Measurements from ENCODE around the gene WDR90. TPM values are rescaled to one million over a fixed set of nuclear protein-coding genes. Genes with fewer than 3 reads are reported as not detected.

The WDR90 gene
- total and polyA plus RNA-seq, 2 donors from 2014 or later, result 10.6 to 51.6 TPM

DNA sequence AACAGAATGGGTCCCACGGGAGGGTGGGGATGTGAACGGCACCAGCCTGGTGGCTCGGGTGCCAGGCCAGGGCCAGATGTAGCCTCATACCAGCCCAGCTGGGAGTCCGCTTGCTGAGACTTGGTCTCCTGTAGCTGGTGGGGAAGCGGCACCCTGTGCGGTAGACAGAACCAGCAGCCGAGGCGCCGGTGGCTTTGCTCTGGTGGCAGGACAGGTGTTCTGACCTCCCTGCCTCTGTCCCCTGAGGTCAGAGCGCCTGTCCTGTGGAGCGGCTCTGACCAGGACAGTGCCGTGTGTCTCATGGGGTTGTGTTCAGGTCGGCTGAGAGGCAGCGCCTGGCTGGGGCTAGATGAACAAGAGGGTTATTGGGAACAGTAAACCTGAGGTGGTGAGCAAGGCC, 39.2 kb upstream of the WDR90 start:
- TF ChIP-seq, protein P1, sequence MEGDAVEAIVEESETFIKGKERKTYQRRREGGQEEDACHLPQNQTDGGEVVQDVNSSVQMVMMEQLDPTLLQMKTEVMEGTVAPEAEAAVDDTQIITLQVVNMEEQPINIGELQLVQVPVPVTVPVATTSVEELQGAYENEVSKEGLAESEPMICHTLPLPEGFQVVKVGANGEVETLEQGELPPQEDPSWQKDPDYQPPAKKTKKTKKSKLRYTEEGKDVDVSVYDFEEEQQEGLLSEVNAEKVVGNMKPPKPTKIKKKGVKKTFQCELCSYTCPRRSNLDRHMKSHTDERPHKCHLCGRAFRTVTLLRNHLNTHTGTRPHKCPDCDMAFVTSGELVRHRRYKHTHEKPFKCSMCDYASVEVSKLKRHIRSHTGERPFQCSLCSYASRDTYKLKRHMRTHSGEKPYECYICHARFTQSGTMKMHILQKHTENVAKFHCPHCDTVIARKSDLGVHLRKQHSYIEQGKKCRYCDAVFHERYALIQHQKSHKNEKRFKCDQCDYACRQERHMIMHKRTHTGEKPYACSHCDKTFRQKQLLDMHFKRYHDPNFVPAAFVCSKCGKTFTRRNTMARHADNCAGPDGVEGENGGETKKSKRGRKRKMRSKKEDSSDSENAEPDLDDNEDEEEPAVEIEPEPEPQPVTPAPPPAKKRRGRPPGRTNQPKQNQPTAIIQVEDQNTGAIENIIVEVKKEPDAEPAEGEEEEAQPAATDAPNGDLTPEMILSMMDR (IDR thresholded peaks at IDR 0.05; ENCODE audit: borderline replicate concordance, extremely low read depth, insufficient read depth), result no peak
- DNase-seq (no peak), FAIRE-seq (no peak)
- Histone ChIP-seq H3K4me3 (ENCODE audit: low read length in 3 of 3) (no peak overlapping the region), H3K9ac (ENCODE audit: low read length in 3 of 3) (no peak overlapping the region), H3K4me1 (ENCODE audit: control insufficient read depth in 2 of 3, insufficient read depth in 2 of 3, low read depth in 1 of 3, low read length in 3 of 3) (peaks cover 0 to 5% (median 0%) of the 10 kb centered on the region in 3 donors), H3K9me3 (ENCODE audit: control insufficient read depth in 2 of 3, insufficient read depth in 1 of 3, low read length in 3 of 3) (peaks cover 0 to 3% (median 0%) of the 10 kb centered on the region in 3 donors), H3K27me3 (ENCODE audit: control insufficient read depth, insufficient read depth, low read length) (no peaks in the 10 kb centered on the region), H3K27ac (ENCODE audit: low read depth in 2 of 2, low read length in 2 of 2) (no peak overlapping the region), H3K36me3 (ENCODE audit: control insufficient read depth in 2 of 3, insufficient read depth in 3 of 3, low read length in 3 of 3) (peaks cover 0 to 5% (median 4%) of the 10 kb centered on the region in 3 donors)
- intact Hi-C loops (cut with DNase I), result no loop called here

DNA sequence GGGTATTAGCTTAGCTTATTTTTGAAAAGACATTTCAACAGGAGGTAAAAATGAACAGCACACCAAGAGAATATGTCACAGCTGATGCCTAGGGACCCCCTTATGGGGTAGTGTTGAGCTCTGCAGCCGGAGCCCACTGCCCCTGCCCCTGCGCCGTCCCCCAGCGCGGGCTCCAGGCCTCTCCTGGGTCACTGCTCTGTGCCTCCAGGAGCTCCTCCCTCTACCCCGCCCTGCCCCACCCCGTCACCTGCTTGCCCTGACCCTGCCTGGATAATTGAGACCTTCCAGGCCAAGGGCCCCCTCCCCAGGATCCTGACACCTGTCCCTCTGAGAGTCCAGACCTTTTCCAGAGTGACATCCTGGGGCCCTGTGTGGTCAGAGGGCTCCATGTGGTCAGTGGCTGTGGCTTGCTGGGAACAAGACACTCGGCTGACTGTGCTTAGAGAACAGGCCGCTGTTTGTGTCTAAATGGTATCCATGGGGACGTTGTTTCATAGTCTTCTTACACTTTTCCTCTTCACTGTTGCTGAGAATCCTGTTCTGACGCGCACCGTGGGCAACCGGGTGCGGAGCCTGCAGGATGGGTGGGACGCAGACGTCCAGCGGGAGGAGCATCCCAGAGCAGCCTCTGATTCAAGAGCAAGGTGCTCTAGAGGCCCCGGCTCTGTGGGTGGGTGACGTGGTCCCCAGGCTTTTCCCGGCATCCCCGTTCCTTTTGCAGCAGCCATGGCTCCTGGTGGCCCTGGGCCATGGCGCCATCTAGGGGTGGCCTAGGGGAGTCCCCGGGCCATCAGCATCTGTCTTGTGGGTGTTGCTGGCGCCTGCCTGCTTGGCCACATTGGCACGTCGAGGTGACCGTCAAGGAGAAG, 38.4 kb upstream of the WDR90 start:
- peak overlapping the region in 1 of 2 donors; percentile 14 for H3K27ac ChIP-seq (ENCODE audit: low read depth in 2 of 2, low read length in 2 of 2)
- no peaks in the 10 kb centered on the region for H3K9me3 ChIP-seq (ENCODE audit: control insufficient read depth in 2 of 3, insufficient read depth in 1 of 3, low read length in 3 of 3)
- H3K4me1 ChIP-seq (ENCODE audit: control insufficient read depth in 2 of 3, insufficient read depth in 2 of 3, low read depth in 1 of 3, low read length in 3 of 3), result peaks cover 0 to 5% (median 0%) of the 10 kb centered on the region in 3 donors
- DNase-seq (peak in 3 of 5 donors; percentile 60 to 86 (median 61)), FAIRE-seq (no peak)
- TF ChIP-seq, protein P1 (IDR thresholded peaks at IDR 0.05; ENCODE audit: borderline replicate concordance, extremely low read depth, insufficient read depth), result peak; percentile 75
- no peak overlapping the region for H3K4me3 ChIP-seq (ENCODE audit: low read length in 3 of 3)
- no peaks in the 10 kb centered on the region for H3K27me3 ChIP-seq (ENCODE audit: control insufficient read depth, insufficient read depth, low read length)
- H3K36me3 ChIP-seq (ENCODE audit: control insufficient read depth in 2 of 3, insufficient read depth in 3 of 3, low read length in 3 of 3), result peaks cover 0 to 5% (median 4%) of the 10 kb centered on the region in 3 donors
- no peak overlapping the region for H3K9ac ChIP-seq (ENCODE audit: low read length in 3 of 3)
- intact Hi-C loops (cut with DNase I), result no loop called here

DNA sequence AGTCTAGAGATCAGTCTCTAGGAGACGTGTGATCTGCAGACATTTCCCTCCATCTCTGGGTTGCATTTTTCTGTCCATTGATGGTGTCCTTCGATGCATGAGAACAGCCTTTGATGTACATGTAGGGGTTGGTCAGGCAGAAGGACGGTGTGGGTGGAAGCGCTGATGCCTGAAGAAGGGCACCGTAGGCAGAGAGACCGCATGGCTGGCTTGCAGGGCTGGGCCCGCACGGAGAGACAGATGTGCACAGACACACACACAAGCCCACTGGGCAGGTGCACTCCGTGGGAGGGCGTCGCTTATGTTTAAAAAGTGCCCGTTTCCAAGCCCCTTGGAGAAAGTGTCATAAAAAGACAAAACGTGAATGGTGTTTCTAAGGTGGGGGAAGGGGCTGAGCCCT, 34.0 kb upstream of the WDR90 start:
- FAIRE-seq (no peak), DNase-seq (peak in 2 of 5 donors; percentile 41 to 46)
- intact Hi-C loops (cut with DNase I), result no loop called here
- H3K27ac ChIP-seq (ENCODE audit: low read depth in 2 of 2, low read length in 2 of 2), result no peak overlapping the region
- H3K27me3 ChIP-seq (ENCODE audit: control insufficient read depth, insufficient read depth, low read length), result no peaks in the 10 kb centered on the region
- H3K36me3 ChIP-seq (ENCODE audit: control insufficient read depth in 2 of 3, insufficient read depth in 3 of 3, low read length in 3 of 3), result peaks cover 0 to 5% (median 4%) of the 10 kb centered on the region in 3 donors
- no peak overlapping the region for H3K9ac ChIP-seq (ENCODE audit: low read length in 3 of 3)
- no peaks in the 10 kb centered on the region for H3K9me3 ChIP-seq (ENCODE audit: control insufficient read depth in 2 of 3, insufficient read depth in 1 of 3, low read length in 3 of 3)
- H3K4me3 ChIP-seq (ENCODE audit: low read length in 3 of 3), result no peak overlapping the region
- TF ChIP-seq, protein P1 (IDR thresholded peaks at IDR 0.05; ENCODE audit: borderline replicate concordance, extremely low read depth, insufficient read depth), result no peak
- H3K4me1 ChIP-seq (ENCODE audit: control insufficient read depth in 2 of 3, insufficient read depth in 2 of 3, low read depth in 1 of 3, low read length in 3 of 3), result peaks cover 0 to 3% (median 0%) of the 10 kb centered on the region in 3 donors

Measured in kidney (tissue), 14 donors.